ENCODE data around the gene ANGPTL5. TPM values are rescaled to one million over a fixed set of nuclear protein-coding genes. Genes with fewer than 3 reads are reported as not detected.
"Not testable (repeated sequence)": the region's sequence is repeated elsewhere in the genome, so short reads cannot be mapped to it uniquely, and the experiment has no call there.

The ANGPTL5 gene
- total RNA-seq, 1 experiment from 2014 or later = not detected

GRCh38 chr11:101864098-101864497 is 52.2 kb downstream of the ANGPTL5 start:
- DNase-seq = no peak
- Histone ChIP-seq H3K27me3 (no peaks in the 10 kb centered on the region), H3K36me3 (no peaks in the 10 kb centered on the region), H3K4me1 (no peaks in the 10 kb centered on the region), H3K4me3 (no peak overlapping the region), H3K27ac (no peak overlapping the region), H3K9me3 (replicated peaks) (no peaks in the 10 kb centered on the region)

DNA sequence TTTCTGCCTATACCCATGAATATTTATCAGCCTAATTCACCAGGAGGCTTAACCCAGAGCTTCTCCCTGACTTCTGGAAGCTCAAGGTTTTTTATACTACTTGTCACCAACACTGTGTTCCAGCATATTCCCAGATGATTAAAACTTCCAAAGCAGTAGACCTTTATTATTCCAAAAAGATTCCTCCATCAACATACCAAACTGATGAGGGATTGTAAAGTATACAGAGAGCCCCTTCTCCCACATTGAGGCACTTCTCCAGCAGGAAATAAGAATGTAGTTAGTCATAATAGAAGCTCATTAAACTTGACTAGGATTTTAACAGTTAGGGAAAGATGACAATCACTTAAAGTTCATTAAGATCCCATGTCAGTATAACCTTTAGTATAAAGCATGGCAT is 53.0 kb downstream of the ANGPTL5 start:
- Histone ChIP-seq H3K36me3 (no peaks in the 10 kb centered on the region), H3K27me3 (no peaks in the 10 kb centered on the region), H3K27ac (no peak overlapping the region), H3K4me1 (no peaks in the 10 kb centered on the region), H3K9me3 (replicated peaks) (no peaks in the 10 kb centered on the region), H3K4me3 (no peak overlapping the region)
- DNase-seq = no peak

GRCh38 chr11:101862391-101863233 is 53.7 kb downstream of the ANGPTL5 start:
- DNase-seq = peak; percentile 1 to 18
- no peak overlapping the region for H3K27ac ChIP-seq

GRCh38 chr11:101860696-101861427 is 55.5 kb downstream of the ANGPTL5 start:
- no peaks in the 10 kb centered on the region for H3K27me3 ChIP-seq
- peak; percentile 19 to 50 for DNase-seq
- H3K27ac ChIP-seq = no peak overlapping the region
- H3K9me3 ChIP-seq (replicated peaks) = no peaks in the 10 kb centered on the region
- no peaks in the 10 kb centered on the region for H3K4me1 ChIP-seq
- no peaks in the 10 kb centered on the region for H3K36me3 ChIP-seq
- no peak overlapping the region for H3K4me3 ChIP-seq

More at GRCh38 chr11:101862391-101863233, 53.7 kb downstream of the ANGPTL5 start:
- Histone ChIP-seq H3K4me1 (no peaks in the 10 kb centered on the region), H3K27me3 (no peaks in the 10 kb centered on the region), H3K9me3 (replicated peaks) (no peaks in the 10 kb centered on the region), H3K36me3 (no peaks in the 10 kb centered on the region), H3K4me3 (no peak overlapping the region)

- H3K4me3 ChIP-seq; H3K4me1 ChIP-seq; H3K9me3 ChIP-seq (replicated peaks); H3K36me3 ChIP-seq; DNase-seq; H3K27me3 ChIP-seq; H3K27ac ChIP-seq: not testable (repeated sequence)
Measured at GRCh38 chr11:101852260-101852659, 64.1 kb downstream of the ANGPTL5 start.

- no peaks in the 10 kb centered on the region for H3K9me3 ChIP-seq (replicated peaks)
- no peaks in the 10 kb centered on the region for H3K4me1 ChIP-seq
- no peaks in the 10 kb centered on the region for H3K36me3 ChIP-seq
- no peaks in the 10 kb centered on the region for H3K27me3 ChIP-seq
- H3K27ac ChIP-seq = no peak overlapping the region
- H3K4me3 ChIP-seq = no peak overlapping the region
- peak in 1 of 2 experiments; percentile 18 for DNase-seq
Measured at GRCh38 chr11:101848262-101848661, 68.1 kb downstream of the ANGPTL5 start.

DNA sequence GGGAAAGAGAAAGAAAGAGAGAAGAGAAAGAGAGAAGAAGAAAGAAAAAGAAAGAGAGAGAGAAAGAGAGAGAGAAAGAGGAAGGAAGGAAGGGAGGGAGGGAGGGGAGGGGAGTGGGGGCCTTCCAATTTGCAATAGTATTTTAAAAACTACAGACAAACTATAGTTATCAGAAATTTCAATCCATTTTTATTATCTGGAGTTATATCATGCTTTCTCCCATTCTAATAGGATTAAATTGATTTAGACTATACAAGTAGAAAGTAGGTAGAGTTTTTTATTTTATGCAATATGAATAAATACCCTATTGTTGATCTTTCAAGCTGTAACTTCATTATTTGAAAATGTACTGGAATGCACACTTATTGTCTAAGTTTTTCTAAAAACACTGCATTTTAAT is 71.7 kb downstream of the ANGPTL5 start:
- DNase-seq = no peak
- Histone ChIP-seq H3K36me3 (no peaks in the 10 kb centered on the region), H3K4me3 (no peak overlapping the region), H3K9me3 (replicated peaks) (no peaks in the 10 kb centered on the region), H3K27ac (no peak overlapping the region), H3K27me3 (no peaks in the 10 kb centered on the region), H3K4me1 (no peaks in the 10 kb centered on the region)

- DNase-seq = no peak
- Histone ChIP-seq H3K36me3 (no peaks in the 10 kb centered on the region), H3K27ac (no peak overlapping the region), H3K4me1 (no peaks in the 10 kb centered on the region), H3K4me3 (no peak overlapping the region), H3K27me3 (no peaks in the 10 kb centered on the region), H3K9me3 (replicated peaks) (no peaks in the 10 kb centered on the region)
Measured at GRCh38 chr11:101840704-101841103, 75.6 kb downstream of the ANGPTL5 start.

Other genes starting within 250 kb of the ANGPTL5 start
- gene CEP126, start 1.5 kb downstream of the ANGPTL5 start, total RNA-seq (2014; rRNA removed; shearing (Covaris generic)) = 0.32 and 0.41 TPM in 2 replicates
- gene CFAP300, start 130.9 kb upstream of the ANGPTL5 start, total RNA-seq (2014; rRNA removed; shearing (Covaris generic)) = not detected in 2 replicates
- 37.5 and 42.7 TPM in 2 replicates for gene YAP1, start 193.9 kb upstream of the ANGPTL5 start, total RNA-seq (2014; rRNA removed; shearing (Covaris generic))

All from SJCRH30 (cell line).